Measurements from ENCODE around the gene MARCHF5. TPM values are rescaled to one million over a fixed set of nuclear protein-coding genes. Genes with fewer than 3 reads are reported as not detected.

MARCHF5 gene
- total and polyA plus RNA-seq, 2 donors (not counting 1 experiment from before 2014, with no cell fraction given), result 17.3 to 49.1 TPM

DNA sequence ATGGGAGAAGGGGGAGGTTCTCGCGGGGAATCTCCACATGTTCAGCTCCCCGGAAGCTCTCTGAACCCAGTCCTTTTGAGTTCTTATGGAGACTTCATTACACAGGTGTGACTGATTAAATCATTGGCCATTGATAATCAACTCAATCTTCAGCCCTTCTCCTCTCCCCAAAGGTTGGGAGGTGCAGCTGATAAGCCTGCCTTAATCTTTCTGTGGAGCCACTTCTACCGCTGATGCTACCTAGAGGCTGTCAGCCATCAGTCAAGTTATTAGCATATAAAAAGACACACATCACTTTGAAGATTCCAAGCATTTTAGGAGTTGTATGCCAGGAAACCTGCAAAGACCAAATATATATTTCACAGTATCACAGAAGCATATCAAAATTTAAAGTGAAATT is 91.7 kb downstream of the MARCHF5 start:
- Histone ChIP-seq H3K4me3 (replicated peaks in 1 of 4; ENCODE audit: control extremely low read depth in 1 of 4, insufficient read depth in 1 of 4, low read depth in 3 of 4, low read length in 4 of 4) (no peak overlapping the region), H3K36me3 (ENCODE audit: control insufficient read depth, insufficient read depth, low read length) (no peaks in the 10 kb centered on the region), H3K79me2 (ENCODE audit: control insufficient read depth, insufficient read depth, low read length) (no peaks in the 10 kb centered on the region), H3K27ac (ENCODE audit: insufficient read depth, low read length) (no peak overlapping the region), H2AFZ (ENCODE audit: low read length) (no peak overlapping the region), H3K4me1 (ENCODE audit: control insufficient read depth, extremely low read depth, insufficient read depth, low read length) (no peaks in the 10 kb centered on the region), H4K20me1 (ENCODE audit: control insufficient read depth, extremely low read depth, insufficient read depth, low read length) (no peaks in the 10 kb centered on the region), H3K27me3 (ENCODE audit: control insufficient read depth, insufficient read depth, low read length) (no peaks in the 10 kb centered on the region), H3K9ac (ENCODE audit: insufficient read depth, low read length) (no peak overlapping the region), H3K4me2 (ENCODE audit: extremely low read depth, insufficient read depth, low read length) (no peak overlapping the region), H3K9me3 (ENCODE audit: control insufficient read depth, insufficient read depth, low read depth, low read length) (no peaks in the 10 kb centered on the region)
- DNase-seq (ENCODE audit: low read depth in 2 of 2), result no peak
- TF ChIP-seq EZH2 (IDR thresholded peaks at IDR 0.05; ENCODE audit: low read length, missing control alignments), result no peak
- no peak for TF ChIP-seq CTCF (conservative IDR thresholded peaks at IDR 0.05 in 1 of 2, IDR thresholded peaks at IDR 0.05 in 1 of 2; ENCODE audit: low read depth in 1 of 2, low read length in 2 of 2)

DNA sequence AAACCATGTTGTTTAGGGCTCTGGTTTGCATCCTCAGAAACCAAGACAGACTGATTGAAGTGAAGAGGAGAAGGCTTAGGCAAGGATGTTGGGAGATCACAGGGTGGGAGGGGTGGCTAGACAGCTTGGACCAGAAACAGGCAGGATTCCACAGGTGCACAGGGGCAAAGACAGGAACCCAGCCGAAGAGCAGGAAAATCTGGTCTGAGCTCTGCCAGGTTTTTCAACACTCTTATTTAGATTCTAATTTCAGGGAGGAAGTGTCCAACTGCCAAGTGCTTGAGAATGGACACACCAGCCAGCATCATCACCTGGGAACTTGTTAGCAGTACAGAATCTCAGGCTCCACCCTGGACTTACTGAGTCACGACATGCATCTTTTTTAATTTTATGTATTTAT is 93.8 kb downstream of the MARCHF5 start:
- DNase-seq (ENCODE audit: low read depth in 2 of 2), result no peak
- Histone ChIP-seq H3K9me3 (ENCODE audit: control insufficient read depth, insufficient read depth, low read depth, low read length) (no peaks in the 10 kb centered on the region), H3K4me1 (ENCODE audit: control insufficient read depth, extremely low read depth, insufficient read depth, low read length) (no peaks in the 10 kb centered on the region), H3K27ac (ENCODE audit: insufficient read depth, low read length) (no peak overlapping the region), H3K4me2 (ENCODE audit: extremely low read depth, insufficient read depth, low read length) (no peak overlapping the region), H3K4me3 (replicated peaks in 1 of 4; ENCODE audit: control extremely low read depth in 1 of 4, insufficient read depth in 1 of 4, low read depth in 3 of 4, low read length in 4 of 4) (no peak overlapping the region), H2AFZ (ENCODE audit: low read length) (no peak overlapping the region), H3K36me3 (ENCODE audit: control insufficient read depth, insufficient read depth, low read length) (no peaks in the 10 kb centered on the region), H3K9ac (ENCODE audit: insufficient read depth, low read length) (no peak overlapping the region), H3K27me3 (ENCODE audit: control insufficient read depth, insufficient read depth, low read length) (no peaks in the 10 kb centered on the region), H3K79me2 (ENCODE audit: control insufficient read depth, insufficient read depth, low read length) (no peaks in the 10 kb centered on the region), H4K20me1 (ENCODE audit: control insufficient read depth, extremely low read depth, insufficient read depth, low read length) (no peaks in the 10 kb centered on the region)
- TF ChIP-seq EZH2 (IDR thresholded peaks at IDR 0.05; ENCODE audit: low read length, missing control alignments) (no peak), CTCF (conservative IDR thresholded peaks at IDR 0.05 in 1 of 2, IDR thresholded peaks at IDR 0.05 in 1 of 2; ENCODE audit: low read depth in 1 of 2, low read length in 2 of 2) (no peak)

GRCh38 chr10:92385831-92386230 is 94.9 kb downstream of the MARCHF5 start:
- H4K20me1 ChIP-seq (ENCODE audit: control insufficient read depth, extremely low read depth, insufficient read depth, low read length), result no peaks in the 10 kb centered on the region
- no peak for DNase-seq (ENCODE audit: low read depth in 2 of 2)

More at GRCh38 chr10:92385831-92386230, 94.9 kb downstream of the MARCHF5 start:
- Histone ChIP-seq H3K27ac (ENCODE audit: insufficient read depth, low read length) (no peak overlapping the region), H2AFZ (ENCODE audit: low read length) (no peak overlapping the region), H3K27me3 (ENCODE audit: control insufficient read depth, insufficient read depth, low read length) (no peaks in the 10 kb centered on the region), H3K9me3 (ENCODE audit: control insufficient read depth, insufficient read depth, low read depth, low read length) (no peaks in the 10 kb centered on the region), H3K36me3 (ENCODE audit: control insufficient read depth, insufficient read depth, low read length) (no peaks in the 10 kb centered on the region), H3K4me3 (replicated peaks in 1 of 4; ENCODE audit: control extremely low read depth in 1 of 4, insufficient read depth in 1 of 4, low read depth in 3 of 4, low read length in 4 of 4) (no peak overlapping the region), H3K4me1 (ENCODE audit: control insufficient read depth, extremely low read depth, insufficient read depth, low read length) (no peaks in the 10 kb centered on the region), H3K4me2 (ENCODE audit: extremely low read depth, insufficient read depth, low read length) (no peak overlapping the region), H3K79me2 (ENCODE audit: control insufficient read depth, insufficient read depth, low read length) (no peaks in the 10 kb centered on the region), H3K9ac (ENCODE audit: insufficient read depth, low read length) (no peak overlapping the region)
- TF ChIP-seq EZH2 (IDR thresholded peaks at IDR 0.05; ENCODE audit: low read length, missing control alignments), result no peak
- no peak for TF ChIP-seq CTCF (conservative IDR thresholded peaks at IDR 0.05 in 1 of 2, IDR thresholded peaks at IDR 0.05 in 1 of 2; ENCODE audit: low read depth in 1 of 2, low read length in 2 of 2)
